SKM-1 (cell line): ENCODE results near the gene RNF181.
"Not testable (repeated sequence)": the region's sequence is repeated elsewhere in the genome, so short reads cannot be mapped to it uniquely, and the experiment has no call there.

Experiments
- DNase-seq: peaks from one replicate; lab custom pipeline; 2025; ENCODE audit not compliant: unreplicated experiment; lab: John Stamatoyannopoulos, UW

The RNF181 gene

GRCh38 chr2:85577063-85577385 lies 18.5 kb upstream of the RNF181 start:
- DNase-seq = no peak

GRCh38 chr2:85577386-85578242 lies 17.9 kb upstream of the RNF181 start, which contains the start of gene VAMP8:
Gene VAMP8, plus strand, starts transcription at chr2:85577586. Its CDS starts 61 bp downstream, at chr2:85577647.
- peak; percentile 71 for DNase-seq

GRCh38 chr2:85578243-85579180 lies 17.0 kb upstream of the RNF181 start:
- DNase-seq = peak; percentile 95

DNA sequence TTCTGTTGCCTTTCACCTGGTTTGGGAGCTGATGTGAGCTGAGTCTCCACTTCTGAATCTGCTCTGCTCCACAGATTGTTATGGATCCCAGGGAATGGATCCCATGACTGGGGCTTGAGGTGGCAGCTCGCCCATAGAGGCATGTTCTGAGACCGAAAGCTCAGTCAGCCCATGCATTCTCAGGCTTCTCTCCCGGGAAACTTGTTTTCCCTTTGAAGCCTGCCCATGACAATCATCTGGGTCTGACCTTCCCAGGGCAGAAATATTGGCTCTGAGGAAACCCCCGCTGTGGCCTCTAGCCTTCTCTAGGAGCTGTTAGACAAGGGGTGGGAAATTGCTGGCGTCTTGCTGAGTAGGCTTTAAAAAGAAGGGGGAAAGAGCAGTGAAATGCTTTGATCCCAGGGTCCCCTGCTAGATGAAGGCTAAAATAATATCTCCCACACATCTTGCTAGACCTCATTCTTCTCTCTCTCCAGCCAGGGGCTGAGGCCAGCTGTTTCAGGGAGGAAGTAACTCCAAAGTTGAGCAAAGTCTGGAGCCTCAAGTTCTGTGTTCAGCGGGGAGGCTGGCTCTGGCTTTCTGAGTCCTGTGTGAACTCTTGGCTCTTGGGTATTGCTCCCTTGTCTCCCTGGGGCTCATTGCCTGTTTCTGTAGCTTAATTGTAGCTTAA lies 16.1 kb upstream of the RNF181 start:
- peak; percentile 89 for DNase-seq

DNA sequence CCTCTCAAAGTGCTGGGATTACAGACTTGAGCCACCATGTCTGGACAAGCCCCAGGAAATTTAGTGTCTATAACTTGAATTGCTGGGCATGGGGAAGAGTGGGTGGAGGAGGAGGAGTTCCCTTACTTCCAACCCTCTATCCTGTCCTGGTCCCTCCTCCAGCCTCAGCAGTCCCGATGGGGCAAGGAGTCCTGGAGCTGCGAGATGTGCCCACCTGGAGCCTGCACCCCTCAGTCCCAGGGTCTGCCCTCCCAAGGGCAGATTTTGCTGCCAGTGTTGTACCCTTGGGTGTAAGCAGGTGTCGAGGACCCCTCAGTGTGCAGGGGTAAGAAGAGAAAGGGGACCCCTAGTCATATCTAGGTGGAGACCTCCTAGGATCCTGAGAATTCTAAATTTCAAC lies 15.3 kb upstream of the RNF181 start:
- DNase-seq = no peak

GRCh38 chr2:85582492-85582891 lies 13.1 kb upstream of the RNF181 start:
- no peak for DNase-seq

DNA sequence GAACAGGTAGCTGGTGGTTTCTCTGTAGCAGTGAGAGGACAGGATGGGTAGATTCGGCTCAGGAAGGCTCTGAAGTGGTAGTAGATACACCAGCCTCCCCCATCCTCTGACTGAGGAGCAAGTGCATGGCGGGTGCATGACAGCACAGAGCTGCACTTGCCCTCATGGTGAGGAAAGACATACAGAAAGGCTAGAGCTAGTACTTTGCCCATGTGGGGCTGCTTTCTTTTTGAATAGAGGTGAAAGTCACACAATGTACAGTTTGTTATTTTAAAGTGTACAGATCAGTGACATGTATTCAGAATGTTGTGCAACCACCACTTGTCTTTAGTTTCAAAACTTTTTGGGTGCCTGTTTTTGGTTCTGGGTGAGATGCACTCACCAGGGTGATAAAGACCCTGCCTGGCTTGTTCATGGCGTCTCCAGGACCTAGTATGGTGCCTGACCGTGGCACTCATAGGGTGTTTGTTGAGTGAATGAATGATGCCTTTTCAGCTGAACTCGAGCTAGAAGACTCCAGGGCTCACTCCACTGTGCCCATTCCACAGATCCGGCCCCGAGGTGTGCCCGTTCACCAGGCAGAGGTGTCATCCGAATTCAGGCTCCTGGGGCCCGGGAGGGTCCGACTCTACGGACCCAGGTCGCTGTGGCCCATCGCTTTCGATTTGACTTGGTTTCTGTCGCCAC lies 11.7 kb upstream of the RNF181 start:
- no peak for DNase-seq

DNA sequence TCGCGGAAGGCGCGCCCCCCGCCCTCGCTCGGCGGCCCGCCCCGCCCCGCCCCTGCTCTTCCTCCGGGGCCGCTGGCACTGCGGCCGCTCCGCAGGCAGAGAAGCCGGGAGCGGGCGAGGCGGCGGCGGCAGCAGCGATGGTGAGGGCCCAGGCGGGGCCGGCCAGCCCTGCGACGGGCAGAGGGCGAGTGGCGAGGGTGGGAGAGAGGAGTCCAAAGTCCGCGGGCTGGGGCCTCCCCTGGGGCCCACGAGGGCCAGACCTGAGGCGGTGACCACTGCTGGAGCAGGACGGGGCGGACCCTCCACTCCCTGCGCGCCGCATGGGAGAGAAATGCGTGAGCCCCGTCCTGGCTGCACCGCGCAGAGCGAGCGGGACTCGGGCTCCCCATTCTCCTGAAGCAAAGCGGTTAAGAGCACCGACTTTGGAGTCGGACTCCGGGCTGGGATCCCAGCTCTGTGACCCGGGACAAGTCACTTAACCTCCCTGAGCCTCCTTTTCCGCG lies 11.1 kb upstream of the RNF181 start, which contains the start of gene VAMP5:
VAMP5 (plus strand) TSS at position 78 of the 503 bp plus-strand sequence; CDS start at position 138, 60 bp downstream.
- DNase-seq = no peak

- DNase-seq = no peak
Observed at GRCh38 chr2:85584857-85585780, 10.4 kb upstream of the RNF181 start.

DNA sequence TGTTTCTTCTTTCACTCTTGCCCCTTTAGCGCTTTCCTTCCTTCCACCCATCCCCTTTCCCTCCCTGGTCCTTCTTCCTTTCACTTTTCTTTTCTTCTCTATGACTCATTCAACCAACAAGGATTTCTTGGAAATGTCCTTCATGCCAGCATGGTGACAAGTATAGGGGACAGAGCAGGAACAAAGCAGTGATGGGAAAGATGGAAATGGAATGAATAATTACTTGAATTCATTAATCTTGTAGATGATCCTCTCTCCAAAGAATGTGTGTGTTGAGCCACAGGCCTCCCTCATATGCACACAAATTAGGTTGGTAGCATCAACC lies 9.8 kb upstream of the RNF181 start:
- no peak for DNase-seq

- DNase-seq = no peak
Observed at GRCh38 chr2:85588236-85588635, 7.3 kb upstream of the RNF181 start.

DNA sequence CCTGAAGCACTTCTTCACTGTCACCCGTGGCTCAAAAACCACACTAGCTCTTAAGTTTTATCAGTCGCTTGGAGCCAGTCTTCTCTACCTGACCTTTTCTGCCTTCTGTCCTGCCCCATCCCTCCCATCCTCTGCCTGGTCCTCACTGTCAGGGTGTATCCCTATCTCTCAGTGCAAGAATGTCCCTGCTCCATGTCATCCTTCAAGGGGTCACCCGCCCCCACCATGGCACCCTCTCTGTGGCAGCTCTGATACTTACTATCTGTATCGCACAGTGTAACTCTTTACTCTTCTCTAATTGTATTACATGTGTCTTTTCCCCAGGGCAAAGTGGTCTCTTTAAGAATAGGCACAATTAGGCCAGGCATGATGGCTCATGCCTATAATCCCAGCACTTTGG lies 6.9 kb upstream of the RNF181 start:
- no peak for DNase-seq

DNA sequence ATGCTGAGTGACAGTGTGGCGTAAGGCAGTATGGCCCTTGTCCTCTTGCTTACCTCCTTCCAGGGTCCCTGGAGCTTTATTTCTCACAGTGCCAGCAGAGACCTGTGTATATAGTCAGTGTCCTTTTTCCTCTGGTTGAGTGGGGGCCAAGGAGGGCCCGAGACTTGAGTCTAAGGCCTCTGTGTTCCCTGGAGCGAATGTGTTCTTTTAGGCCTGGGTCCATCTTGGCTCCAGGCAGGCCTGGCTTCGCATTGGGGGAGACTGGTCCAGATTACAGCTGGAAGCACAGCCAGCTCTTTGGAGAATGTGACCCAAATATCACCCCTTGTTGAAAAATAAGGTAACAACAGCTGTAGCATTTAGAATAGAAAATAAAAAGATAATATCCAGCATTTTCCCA lies 6.4 kb upstream of the RNF181 start:
- DNase-seq = no peak

DNA sequence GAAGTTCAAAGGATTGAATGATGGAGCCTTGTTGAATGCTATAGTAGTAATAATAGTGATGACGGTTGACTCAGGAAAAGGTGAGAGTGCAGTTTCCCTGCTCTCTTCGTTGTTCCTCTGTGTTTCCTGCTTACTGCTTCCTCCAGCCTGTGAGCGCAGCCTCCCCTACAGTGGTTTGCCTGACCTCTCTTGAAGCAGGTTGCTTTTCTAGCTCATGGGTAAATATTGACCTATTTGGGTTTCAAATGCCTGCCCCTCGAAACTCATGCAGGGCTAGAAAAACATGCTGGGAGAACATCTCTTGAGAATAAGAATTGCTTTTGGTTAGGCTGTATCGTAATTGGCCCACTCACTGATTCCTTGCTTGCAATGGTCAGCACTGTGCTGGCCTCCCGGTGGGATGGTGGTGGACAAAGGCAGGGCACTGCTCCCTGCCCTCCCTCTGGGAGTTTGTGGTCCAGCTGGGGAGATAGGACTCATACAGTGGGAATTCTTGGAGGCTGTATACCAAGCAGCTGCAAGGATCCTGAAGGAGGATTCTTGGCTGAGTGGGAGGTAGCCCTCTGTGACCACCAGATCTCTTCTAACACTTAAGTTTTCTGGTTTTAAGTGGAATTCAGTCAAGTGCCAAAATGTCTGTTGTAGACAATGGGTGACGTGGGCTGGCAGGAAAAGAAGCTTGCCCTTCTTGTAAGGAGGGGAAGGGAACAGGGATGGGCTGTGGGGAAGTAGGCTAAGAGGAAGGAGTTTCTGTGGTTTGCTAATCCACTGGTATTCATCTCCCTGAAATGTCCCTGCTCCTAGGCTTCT lies 5.4 kb upstream of the RNF181 start:
- peak; percentile 62 for DNase-seq

DNA sequence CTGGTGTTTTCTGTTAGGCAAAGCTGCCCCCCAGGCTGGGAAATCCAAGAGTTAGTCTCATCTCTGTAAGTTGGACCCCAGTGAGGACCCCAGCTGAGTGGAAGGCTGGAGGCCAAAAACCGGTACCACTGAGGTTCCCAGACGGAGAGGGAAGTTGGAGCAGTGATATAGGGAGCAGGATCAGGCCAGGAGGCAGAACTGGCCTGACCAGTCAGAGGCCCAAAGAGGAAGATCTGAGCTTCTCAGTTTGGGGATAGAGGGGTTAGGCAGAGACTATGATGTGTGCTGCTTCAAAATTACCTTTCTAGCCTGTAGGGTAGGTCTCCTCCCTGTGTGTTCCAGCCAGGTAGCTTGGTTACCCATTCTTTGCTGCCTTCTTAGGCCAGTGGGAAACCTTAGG lies 4.6 kb upstream of the RNF181 start:
- no peak for DNase-seq

DNA sequence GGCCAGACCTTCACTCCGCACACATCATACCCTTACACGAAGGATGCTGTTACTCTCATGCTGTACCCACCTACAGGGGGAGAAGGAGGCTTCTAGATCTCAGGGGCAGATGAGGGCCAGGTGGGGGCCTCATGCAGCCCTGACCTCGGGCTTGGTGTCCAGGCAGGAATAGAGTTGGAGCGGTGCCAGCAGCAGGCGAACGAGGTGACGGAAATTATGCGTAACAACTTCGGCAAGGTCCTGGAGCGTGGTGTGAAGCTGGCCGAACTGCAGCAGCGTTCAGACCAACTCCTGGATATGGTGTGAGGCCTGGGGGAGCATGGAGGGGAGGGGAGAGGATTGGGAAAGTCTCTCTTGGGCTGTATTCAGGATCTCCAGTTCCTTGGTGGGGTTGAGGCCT lies 4.0 kb upstream of the RNF181 start:
- no peak for DNase-seq

DNA sequence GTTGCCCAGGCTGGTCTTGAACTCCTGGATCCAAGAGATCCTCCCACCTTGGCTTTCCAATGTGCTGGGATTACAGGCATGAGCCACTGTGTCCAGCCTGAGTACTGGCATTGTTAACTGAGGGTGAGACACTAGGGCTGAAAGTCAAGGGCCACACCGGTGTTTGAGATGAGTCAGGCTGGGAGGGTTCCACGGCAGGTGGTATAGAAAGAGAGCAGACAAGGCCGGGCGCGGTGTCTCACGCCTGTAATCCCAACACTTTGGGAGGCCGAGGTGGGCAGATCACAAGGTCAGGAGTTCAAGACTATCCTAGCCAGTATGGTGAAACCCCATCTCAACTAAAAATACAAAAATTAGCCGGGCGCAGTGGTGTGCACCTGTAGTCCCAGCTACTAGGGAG lies 3.2 kb upstream of the RNF181 start:
- DNase-seq = not testable (repeated sequence)

DNA sequence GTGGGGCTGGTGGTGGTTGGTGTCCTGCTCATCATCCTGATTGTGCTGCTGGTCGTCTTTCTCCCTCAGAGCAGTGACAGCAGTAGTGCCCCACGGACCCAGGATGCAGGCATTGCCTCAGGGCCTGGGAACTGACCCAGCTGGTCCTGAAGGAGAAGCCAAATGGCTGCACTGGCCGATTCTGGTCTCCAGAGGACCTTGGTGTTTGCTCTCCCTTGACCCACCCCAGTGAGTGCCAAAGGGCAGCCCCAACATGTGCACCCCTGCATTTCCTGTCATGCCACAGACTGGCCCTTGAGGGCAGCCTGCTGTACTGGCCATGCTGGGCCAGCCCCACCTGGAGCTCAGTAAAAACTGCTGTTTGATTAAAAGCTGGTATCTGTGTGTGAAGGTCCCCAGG lies 2.5 kb upstream of the RNF181 start:
- DNase-seq = no peak
